ENCODE measurements around the gene DLG1.
"Not testable (repeated sequence)": the region's sequence is repeated elsewhere in the genome, so short reads cannot be mapped to it uniquely, and the experiment has no call there.

DLG1 gene

GRCh38 chr3:197283045-197283444 is 15.4 kb downstream of the DLG1 start:
- DNase-seq = no peak

GRCh38 chr3:197281849-197282248 is 16.6 kb downstream of the DLG1 start:
- DNase-seq = no peak

DNA sequence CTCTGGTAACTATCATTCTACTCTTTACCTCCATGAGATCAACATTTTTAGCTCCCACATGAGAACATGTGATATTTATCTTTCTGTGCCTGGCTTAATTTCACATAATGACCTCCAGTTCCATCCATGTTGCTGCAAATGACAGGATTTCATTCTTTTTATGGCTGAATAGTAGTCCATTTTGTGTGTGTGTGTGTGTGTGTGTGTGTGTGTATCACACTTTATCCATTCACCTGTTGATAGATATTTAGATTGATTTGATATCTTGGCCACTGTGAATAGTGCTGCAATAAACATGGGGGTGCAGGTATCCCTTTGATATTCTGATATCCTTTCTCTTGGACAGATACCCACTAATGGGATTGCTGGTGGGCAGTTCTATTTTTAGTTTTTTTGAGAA is 18.3 kb downstream of the DLG1 start:
- no peak for DNase-seq

DNA sequence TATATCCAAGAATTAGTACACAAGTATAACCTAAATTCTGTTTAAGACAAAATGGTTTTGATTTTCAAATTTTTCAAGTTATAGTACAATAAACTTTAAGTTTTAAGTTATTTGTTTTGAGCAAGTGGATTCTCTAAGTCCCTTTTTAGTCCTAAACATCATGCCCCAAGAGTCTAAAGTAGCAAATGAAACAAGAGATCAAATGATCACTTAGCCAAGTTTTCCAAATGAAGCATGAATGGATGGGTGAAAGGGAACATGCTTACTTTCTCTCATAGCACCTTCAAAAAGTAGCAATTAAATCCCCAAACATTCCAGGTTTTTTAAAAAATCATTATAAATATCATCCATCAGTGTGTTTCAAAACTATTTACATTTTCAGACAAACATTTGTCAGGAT is 19.5 kb downstream of the DLG1 start:
- no peak for DNase-seq

- not testable (repeated sequence) for DNase-seq
Measured at GRCh38 chr3:197276808-197277207, 21.6 kb downstream of the DLG1 start.

DNA sequence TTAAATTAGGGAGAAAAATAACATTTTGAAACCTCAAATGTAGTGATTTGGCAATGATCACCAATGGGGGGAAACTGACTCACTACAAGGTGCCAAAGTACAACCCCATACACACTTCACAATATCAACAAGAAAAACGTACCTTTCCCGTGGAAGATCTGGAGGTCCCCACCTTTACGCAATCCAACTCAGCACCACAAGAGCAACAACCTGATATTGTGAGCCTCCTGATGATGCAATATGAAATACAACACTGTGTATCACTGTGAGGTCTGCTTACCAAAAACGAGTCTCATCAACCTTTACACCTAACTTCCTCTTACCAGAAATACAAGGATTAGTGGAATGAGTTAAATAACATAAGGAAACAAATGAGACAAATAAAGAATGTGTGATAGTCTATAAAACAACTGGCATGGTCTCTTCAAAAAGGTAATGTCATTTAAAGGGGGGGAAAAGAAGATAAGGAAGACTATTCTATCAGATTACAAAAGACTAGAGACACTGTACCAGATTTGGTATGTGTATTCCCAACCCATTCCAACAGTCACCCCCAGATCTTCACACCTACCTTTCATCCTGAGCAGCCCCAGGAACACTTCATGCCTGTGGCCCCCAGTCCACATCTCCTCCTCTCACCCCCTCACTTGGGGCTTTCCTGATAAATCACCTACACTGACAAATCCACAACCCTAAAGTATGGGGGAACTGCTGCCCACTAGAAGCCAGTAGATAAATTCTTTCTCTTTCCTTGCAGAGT is 27.7 kb downstream of the DLG1 start:
- no peak for DNase-seq

- DNase-seq = no peak
Measured at GRCh38 chr3:197269024-197269423, 29.4 kb downstream of the DLG1 start.

DNA sequence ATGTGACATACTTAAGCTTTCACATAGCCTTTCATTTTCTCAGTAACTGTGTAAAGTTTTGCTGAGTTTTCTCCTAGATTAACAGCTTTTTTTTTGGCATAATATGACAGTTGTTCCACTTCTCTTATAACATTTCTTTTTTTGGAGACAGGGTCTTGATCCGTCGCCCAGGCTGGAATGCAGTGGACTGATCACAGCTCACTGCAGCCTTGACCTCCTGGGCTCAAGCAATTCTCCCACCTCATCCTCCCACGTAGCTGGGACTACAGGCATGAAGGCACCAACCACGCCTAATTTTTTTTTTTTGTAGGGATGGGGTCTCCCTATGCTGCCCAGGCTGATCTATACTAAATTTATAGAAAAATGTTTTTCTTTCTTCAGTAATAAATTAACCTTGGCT is 30.1 kb downstream of the DLG1 start:
- DNase-seq = no peak

GRCh38 chr3:197266331-197266730 is 32.1 kb downstream of the DLG1 start:
- no peak for DNase-seq

DNA sequence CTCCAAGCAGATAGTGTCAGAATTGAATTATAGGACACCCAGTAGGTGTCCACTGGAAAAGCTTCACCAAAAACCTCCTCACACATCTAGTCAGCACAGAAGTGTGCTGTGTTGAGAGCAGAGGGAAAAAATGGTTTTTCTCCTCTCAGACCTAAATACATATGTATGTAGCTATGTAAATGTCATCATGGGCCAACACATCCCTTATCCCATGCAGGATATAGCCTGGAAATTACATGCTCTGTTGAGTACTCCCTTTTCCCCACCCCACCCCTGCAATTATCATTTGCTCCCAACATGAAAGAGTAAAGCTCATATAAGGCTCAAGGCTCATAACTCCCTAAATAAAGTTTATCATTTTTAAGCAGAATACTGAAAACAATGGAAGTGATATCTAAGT is 35.7 kb downstream of the DLG1 start:
- DNase-seq = no peak

GRCh38 chr3:197261164-197261509 is 37.3 kb downstream of the DLG1 start:
- no peak for DNase-seq

DNA sequence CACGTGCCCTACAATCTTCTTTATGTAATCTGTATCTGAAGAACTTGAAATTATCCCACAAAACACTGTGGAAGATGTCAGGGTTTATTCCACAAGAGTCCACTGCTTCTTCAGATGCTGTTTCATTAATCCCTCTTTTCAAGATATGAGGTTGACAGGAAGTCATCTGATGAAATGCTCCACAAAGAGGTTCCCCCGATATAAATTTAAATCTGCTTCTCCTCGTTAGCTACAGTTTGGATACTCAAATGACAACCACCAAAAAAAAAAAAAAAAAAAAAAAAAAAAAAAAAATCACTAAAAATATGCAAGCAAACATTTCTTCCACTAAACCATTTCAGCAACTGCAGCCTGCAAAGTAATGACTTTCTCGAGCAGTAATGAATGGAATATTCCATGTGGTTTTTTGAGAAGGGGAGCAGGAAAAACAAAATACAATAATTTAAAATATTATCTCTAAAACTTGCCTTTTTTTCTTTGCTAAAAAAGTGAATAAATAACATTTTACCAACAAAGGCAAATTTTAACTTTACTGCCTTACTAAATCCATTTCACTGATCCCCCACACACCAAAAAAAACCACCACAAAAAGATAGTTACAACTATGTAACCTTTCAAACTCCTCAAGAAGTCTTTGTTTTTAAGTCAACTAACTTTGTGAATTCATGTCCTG is 37.8 kb downstream of the DLG1 start:
- DNase-seq = no peak

- DNase-seq = no peak
Measured at GRCh38 chr3:197259096-197259495, 39.3 kb downstream of the DLG1 start.

GRCh38 chr3:197258168-197258755 is 40.1 kb downstream of the DLG1 start:
- no peak for DNase-seq

GRCh38 chr3:197257711-197258110 is 40.7 kb downstream of the DLG1 start:
- DNase-seq = no peak

DNA sequence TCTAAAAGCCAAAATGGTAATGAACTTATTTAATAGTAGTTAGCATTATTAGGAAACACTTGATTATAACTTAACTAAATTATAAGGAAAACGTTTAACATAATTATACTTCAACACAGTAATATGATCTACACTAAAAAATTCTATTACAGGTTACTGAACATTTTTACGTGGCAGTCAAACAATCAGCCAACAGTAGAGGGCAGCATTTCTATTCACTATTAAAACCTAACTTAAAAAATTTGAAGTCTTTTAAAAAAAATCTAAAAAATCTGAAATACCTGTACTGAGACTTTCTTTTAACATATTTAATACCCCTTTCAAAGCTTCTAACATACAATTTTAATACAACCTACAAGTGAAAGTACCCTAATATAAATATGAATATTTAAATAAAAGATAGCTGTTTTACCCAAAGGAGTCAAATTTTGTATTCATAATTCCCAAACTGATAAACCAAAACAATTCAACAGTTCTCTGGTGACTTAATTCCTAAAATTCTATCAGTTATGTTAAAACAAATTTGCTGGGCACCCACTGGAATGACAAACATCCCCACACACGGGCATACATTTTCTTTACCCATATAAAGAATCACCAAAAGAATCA is 41.5 kb downstream of the DLG1 start:
- DNase-seq = no peak

- no peak for DNase-seq
Measured at GRCh38 chr3:197256104-197256503, 42.3 kb downstream of the DLG1 start.

GRCh38 chr3:197253238-197253947 is 45.0 kb downstream of the DLG1 start:
- DNase-seq = no peak

GRCh38 chr3:197249542-197249941 is 48.9 kb downstream of the DLG1 start:
- no peak for DNase-seq

DNA sequence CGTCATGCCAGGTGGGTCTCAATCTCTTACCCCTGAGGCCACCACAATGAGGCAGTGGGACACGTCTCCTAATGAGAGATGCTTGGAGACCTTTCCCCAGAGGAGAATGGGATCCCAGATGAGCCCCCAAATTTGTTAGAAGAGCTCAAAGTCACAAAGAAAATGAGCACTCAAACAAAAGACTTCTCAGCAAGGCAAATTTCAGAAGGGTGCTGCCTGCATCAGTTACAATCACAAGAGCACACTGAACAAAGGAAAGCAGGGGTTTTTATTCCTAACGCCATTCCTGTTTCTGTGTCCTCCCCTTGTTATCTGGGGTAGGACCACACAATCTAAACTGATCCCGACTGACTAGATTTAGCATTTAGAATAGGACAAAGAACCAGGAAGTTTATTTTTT is 50.1 kb downstream of the DLG1 start:
- no peak for DNase-seq

- DNase-seq = no peak
Measured at GRCh38 chr3:197244751-197245150, 53.7 kb downstream of the DLG1 start.

DNA sequence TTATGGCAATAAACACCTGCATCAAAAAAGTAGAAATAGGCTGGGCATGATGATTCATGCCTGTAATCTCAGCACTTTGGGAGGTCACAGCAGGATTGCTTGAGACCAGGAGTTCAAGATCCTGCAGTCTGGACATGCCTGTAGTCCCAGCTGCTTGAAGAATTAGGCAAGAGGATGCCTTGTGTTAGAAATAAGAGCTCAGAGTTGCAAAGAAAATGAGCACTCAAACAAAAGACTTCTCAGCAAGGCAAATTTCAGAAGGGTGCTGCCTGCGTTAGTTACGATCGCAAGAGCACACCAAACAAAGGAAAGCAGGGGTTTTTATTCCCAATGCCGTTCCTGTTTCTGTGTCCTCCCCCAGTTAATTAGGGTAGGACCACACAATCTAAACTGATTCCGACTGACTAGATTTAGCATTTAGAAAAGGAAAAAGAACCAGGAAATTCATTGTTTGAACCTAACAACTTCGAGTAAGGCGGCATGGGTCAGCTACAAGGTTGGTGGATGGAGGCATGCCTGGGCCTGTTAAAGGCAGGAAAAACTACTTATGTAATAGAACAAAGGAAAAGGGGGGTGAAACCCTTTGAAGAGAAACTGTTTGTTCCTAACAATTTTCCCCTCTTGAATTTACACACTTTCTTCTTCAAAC is 55.5 kb downstream of the DLG1 start:
- no peak for DNase-seq

DNA sequence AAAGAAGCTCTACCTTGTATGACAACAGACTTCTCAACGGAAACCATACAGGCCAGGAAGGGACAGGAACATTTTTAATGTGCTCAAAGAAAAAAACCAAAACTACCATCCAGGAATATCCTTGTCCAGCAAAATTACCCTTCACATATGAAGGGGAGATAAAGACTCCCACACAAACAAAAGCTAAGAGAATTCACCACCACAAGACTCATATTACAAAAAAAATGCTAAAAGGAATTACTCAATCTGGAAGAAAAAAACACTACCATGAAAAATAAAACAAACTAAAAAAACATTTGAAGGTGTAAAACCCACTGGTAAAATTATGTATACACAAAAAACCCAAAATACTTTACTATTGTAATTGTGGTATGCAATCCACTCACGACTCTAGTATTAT is 57.2 kb downstream of the DLG1 start:
- DNase-seq = no peak
